ACC112 (cell line): ENCODE results near the gene TBC1D22A.

Source experiments
- H2AFZ ChIP-seq: fragments of 200-600 bp; sonication (generic); one replicate; pipeline ENCODE4 v1.6.0; 2017; ENCODE audit warnings: antibody characterized with exemption, low read length; ENCODE audit not compliant: unreplicated experiment
- H3K27ac ChIP-seq: fragments of 200-600 bp; sonication (generic); 2 replicates; pipeline ENCODE4 v1.5.1; 2014; ENCODE audit warnings: low read depth, mild to moderate bottlenecking, antibody characterized with exemption, low read length, moderate library complexity
- H3K27me3 ChIP-seq: fragments of 200-600 bp; sonication (generic); 2 replicates; pipeline ENCODE4 v1.6.1; 2014; ENCODE audit warnings: mild to moderate bottlenecking, antibody characterized with exemption, low read length, moderate library complexity, mixed read lengths; ENCODE audit not compliant: insufficient read depth
- H3K36me3 ChIP-seq: fragments of 200-600 bp; sonication (generic); 2 replicates; pipeline ENCODE4 v1.6.1; 2016; ENCODE audit warnings: mild to moderate bottlenecking, antibody characterized with exemption, low read length, moderate library complexity, mixed read lengths; ENCODE audit not compliant: insufficient read depth
- H3K4me1 ChIP-seq: fragments of 200-600 bp; sonication (generic); one replicate; pipeline ENCODE4 v1.6.1; 2016; ENCODE audit warnings: low read length, mixed read lengths; ENCODE audit not compliant: insufficient read depth, unreplicated experiment, control insufficient read depth
- H3K4me3 ChIP-seq: fragments of 200-600 bp; sonication (generic); 2 replicates; pipeline ENCODE4 v1.5.1; 2014; ENCODE audit warnings: mild to moderate bottlenecking, low read depth, low read length
- H3K79me2 ChIP-seq: fragments of 200-600 bp; sonication (generic); one replicate; pipeline ENCODE4 v1.6.0; 2016; ENCODE audit warnings: low read length; ENCODE audit not compliant: control insufficient read depth, unreplicated experiment, insufficient read depth

The TBC1D22A gene

DNA sequence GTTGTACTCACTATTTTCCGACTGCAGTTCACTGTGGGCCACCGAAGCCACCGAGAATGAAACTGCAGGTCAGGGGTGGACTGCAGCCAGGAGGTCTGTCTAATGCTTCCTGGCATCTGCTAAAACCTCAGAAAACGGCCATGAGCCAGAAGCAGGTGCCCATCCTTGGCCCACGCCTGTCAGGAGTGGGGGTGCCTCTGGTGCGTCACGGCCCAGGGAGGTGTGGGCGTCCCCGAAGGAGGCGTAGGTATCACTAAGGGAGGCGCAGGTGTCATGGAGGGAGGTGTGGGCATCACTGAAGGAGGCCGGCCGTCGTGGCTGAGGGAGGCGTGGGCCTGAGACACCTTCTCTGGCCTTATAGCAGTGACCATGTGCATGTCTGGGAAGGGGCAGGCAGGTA, 456.2 kb downstream of the TBC1D22A start:
- Histone ChIP-seq H2AFZ (no peak overlapping the region), H3K4me3 (no peak overlapping the region), H3K36me3 (no peaks in the 10 kb centered on the region), H3K79me2 (no peaks in the 10 kb centered on the region), H3K4me1 (no peaks in the 10 kb centered on the region), H3K27me3 (no peaks in the 10 kb centered on the region), H3K27ac (no peak overlapping the region)

DNA sequence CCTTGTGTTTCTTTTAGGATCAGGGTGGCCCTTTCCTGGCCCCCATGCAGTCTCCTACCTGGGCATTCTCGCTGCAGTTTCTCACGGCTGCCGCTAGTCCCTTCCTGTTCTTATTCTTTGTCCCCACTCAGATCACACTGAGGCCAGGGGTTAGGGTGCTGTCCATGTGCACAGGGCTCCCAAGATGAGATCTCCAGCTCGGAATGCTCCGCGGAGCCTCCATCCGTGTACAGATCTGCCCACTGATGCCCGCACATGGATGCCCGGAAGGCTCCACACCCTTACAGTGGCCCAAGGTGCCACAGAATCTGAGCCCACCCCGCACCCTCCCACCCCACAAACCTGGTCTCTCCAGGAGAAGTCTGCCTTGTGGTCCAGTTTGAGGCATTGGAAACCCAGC, 457.3 kb downstream of the TBC1D22A start:
- Histone ChIP-seq H3K79me2 (no peaks in the 10 kb centered on the region), H3K4me3 (no peak overlapping the region)

DNA sequence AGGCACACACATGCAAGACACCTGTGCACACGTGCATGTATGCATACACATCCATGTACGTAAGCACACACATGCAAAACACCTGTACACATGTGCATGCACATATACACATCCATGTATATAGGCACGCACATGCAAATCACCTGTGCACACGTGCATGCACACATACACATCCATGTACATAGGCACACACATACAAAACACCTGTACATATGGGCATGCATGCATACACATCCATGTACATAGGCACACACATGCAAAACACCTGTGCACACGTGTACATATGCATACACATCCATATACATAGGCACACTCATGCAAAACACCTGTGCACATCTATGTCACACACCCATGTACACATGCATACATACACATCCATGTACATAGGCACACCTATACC, 458.3 kb downstream of the TBC1D22A start:
- H3K4me1 ChIP-seq: no peaks in the 10 kb centered on the region
- no peak overlapping the region for H2AFZ ChIP-seq
- H3K36me3 ChIP-seq: no peaks in the 10 kb centered on the region
- no peak overlapping the region for H3K27ac ChIP-seq
- no peak overlapping the region for H3K4me3 ChIP-seq
- no peaks in the 10 kb centered on the region for H3K79me2 ChIP-seq
- H3K27me3 ChIP-seq: no peaks in the 10 kb centered on the region

More for the DNA sequence above, 457.3 kb downstream of the TBC1D22A start:
- Histone ChIP-seq H3K4me1 (no peaks in the 10 kb centered on the region), H2AFZ (no peak overlapping the region), H3K36me3 (no peaks in the 10 kb centered on the region), H3K27ac (no peak overlapping the region), H3K27me3 (no peaks in the 10 kb centered on the region)

DNA sequence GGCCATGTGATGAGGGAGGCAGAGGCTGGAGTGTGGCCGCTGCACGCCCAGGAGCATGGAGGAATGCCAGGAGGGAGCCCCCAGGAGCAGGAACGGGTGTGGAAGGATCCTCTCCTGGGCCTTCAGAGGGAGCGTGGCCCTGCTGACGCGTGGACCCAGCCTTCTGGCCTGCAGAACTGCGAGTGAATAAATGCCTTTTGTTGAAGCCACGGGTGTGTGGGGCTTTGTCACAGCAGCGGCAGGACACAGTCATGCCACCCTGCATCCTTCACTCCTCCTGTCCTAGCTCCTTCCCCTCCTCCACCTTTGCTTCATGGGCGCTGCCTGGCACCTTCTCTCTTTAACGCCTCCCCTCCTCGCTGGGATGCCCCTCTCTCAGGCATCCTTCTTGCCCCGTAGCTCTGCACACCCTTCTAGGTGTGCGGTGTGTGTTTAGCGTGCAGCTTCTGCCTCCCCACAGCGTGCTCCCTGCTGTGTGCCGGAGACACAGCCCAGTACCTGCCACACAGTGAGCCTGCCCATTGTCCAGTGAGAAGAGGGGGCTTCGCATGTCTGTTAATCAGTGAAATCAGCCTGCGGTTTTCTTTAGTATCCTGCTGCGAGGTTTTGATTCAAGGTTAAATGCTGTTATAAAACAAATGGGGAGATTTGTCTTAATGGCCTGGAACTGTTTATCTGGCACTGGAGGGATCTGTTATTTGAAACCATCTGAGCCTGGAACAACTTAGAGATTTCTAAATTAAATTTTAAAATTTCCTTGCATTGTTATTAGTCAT, 459.6 kb downstream of the TBC1D22A start:
- Histone ChIP-seq H3K4me1 (no peaks in the 10 kb centered on the region), H3K27me3 (no peaks in the 10 kb centered on the region), H3K4me3 (no peak overlapping the region), H3K36me3 (no peaks in the 10 kb centered on the region), H3K79me2 (no peaks in the 10 kb centered on the region), H3K27ac (no peak overlapping the region), H2AFZ (no peak overlapping the region)
